H1 (cell line): ENCODE results near the gene LSM5.

ENCODE experiments used
- CREB1 ChIP-seq: IDR thresholded peaks from 2 replicates; pipeline ENCODE4 v1.6.1; 2012; ENCODE audit warnings: inconsistent platforms
- POLR2A ChIP-seq, 2 experiments: IDR thresholded peaks; 1 replicate in 1 of 2; 2 replicates in 1 of 2; pipeline ENCODE4 v1.6.1; 2011; ENCODE audit warnings: low read depth in 2 of 2, low read length in 2 of 2, mild to moderate bottlenecking in 2 of 2; ENCODE audit errors: control extremely low read depth in 1 of 2
- POLR2AphosphoS5 ChIP-seq: IDR thresholded peaks from 2 replicates; pipeline ENCODE4 v1.6.1; 2011; ENCODE audit warnings: low read depth, low read length
- RAD21 ChIP-seq, 2 experiments: IDR thresholded peaks in 1 of 2; conservative IDR thresholded peaks in 1 of 2; 2 replicates each; pipeline ENCODE4 v1.6.1; 2011; ENCODE audit warnings: low read depth in 2 of 2, low read length in 2 of 2, improper control_type of control experiment in 1 of 2, inconsistent platforms in 1 of 2, mild to moderate bottlenecking in 1 of 2, moderate library complexity in 1 of 2
- RXRA ChIP-seq: IDR thresholded peaks from 2 replicates; pipeline ENCODE4 v1.6.1; 2011; ENCODE audit warnings: low read depth, mild to moderate bottlenecking, low read length, moderate library complexity; ENCODE audit not compliant: insufficient read depth
- TF ChIP-seq, protein P1 (sequence below), 3 experiments: IDR thresholded peaks; 1 replicate in 2 of 3; 2 replicates in 1 of 3; pipeline versions ENCODE4 v1.5.1 to v1.6.1; 2011; ENCODE audit warnings: low read length in 3 of 3, mild to moderate bottlenecking in 3 of 3, inconsistent platforms in 2 of 3, low read depth in 1 of 3, moderate library complexity in 1 of 3; ENCODE audit not compliant: insufficient read depth in 1 of 3; ENCODE audit errors: control extremely low read depth in 1 of 3

- TF ChIP-seq, protein P1, sequence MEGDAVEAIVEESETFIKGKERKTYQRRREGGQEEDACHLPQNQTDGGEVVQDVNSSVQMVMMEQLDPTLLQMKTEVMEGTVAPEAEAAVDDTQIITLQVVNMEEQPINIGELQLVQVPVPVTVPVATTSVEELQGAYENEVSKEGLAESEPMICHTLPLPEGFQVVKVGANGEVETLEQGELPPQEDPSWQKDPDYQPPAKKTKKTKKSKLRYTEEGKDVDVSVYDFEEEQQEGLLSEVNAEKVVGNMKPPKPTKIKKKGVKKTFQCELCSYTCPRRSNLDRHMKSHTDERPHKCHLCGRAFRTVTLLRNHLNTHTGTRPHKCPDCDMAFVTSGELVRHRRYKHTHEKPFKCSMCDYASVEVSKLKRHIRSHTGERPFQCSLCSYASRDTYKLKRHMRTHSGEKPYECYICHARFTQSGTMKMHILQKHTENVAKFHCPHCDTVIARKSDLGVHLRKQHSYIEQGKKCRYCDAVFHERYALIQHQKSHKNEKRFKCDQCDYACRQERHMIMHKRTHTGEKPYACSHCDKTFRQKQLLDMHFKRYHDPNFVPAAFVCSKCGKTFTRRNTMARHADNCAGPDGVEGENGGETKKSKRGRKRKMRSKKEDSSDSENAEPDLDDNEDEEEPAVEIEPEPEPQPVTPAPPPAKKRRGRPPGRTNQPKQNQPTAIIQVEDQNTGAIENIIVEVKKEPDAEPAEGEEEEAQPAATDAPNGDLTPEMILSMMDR (IDR thresholded peaks at IDR 0.05; ENCODE audit: control extremely low read depth in 1 of 3, insufficient read depth in 1 of 3, low read depth in 1 of 3, low read length in 3 of 3): no peak
- no peak for TF ChIP-seq CREB1
- no peak for TF ChIP-seq POLR2A (IDR thresholded peaks at IDR 0.05; ENCODE audit: control extremely low read depth in 1 of 2, low read depth in 2 of 2, low read length in 2 of 2)
- no peak for TF ChIP-seq RXRA
- TF ChIP-seq RAD21 (IDR thresholded peaks at IDR 0.05 in 1 of 2, conservative IDR thresholded peaks at IDR 0.05 in 1 of 2; ENCODE audit: low read depth in 2 of 2, low read length in 2 of 2): no peak
- TF ChIP-seq POLR2AphosphoS5: no peak
These were observed 28.7 kb downstream of the LSM5 start for GRCh38 chr7:32461484-32461883.
